Mesothelial cell of epicardium (in vitro differentiated cells): ENCODE measurements around the gene FAM3C. TPM values are rescaled to one million over a fixed set of nuclear protein-coding genes. Genes with fewer than 3 reads are reported as not detected.

ENCODE experiments used
- DNase-seq, 2 experiments: peaks; one replicate each; pipeline ENCODE4 v3.0.0; 2021; ENCODE audit warnings: low spot score in 2 of 2; ENCODE audit not compliant: unreplicated experiment in 2 of 2
- H3K27ac Mint-ChIP-seq: 2 replicates; pipeline ENCODE4 v1.8.0; 2021; ENCODE audit warnings: mixed read lengths
- H3K27me3 Mint-ChIP-seq: 2 replicates; pipeline ENCODE4 v1.8.0; 2021; ENCODE audit warnings: low read depth, mixed read lengths
- H3K36me3 Mint-ChIP-seq: 2 replicates; pipeline ENCODE4 v1.8.0; 2021; ENCODE audit warnings: mixed read lengths
- H3K4me1 Mint-ChIP-seq: 2 replicates; pipeline ENCODE4 v1.8.0; 2021; ENCODE audit warnings: mixed read lengths
- H3K4me3 Mint-ChIP-seq: 2 replicates; pipeline ENCODE4 v1.8.0; 2021; ENCODE audit warnings: mild to moderate bottlenecking, moderate library complexity, mixed read lengths
- H3K9me3 Mint-ChIP-seq: 2 replicates; pipeline ENCODE4 v1.8.0; 2021; ENCODE audit warnings: mixed read lengths
- CTCF ChIP-seq: fragments of 200-600 bp; sonication (generic); IDR thresholded peaks from one replicate; pipeline ENCODE4 v1.5.0; 2021; ENCODE audit warnings: antibody characterized with exemption; ENCODE audit not compliant: unreplicated experiment
- total RNA-seq: library from RNA; stranded (reverse); gene quantifications from 3 replicates; pipeline ENCODE4 v1.2.1, GENCODE V29; 2021

Gene FAM3C
- total RNA-seq, 1 donor from 2014 or later: 78.2 TPM

GRCh38 chr7:121373177-121373576, 22.9 kb downstream of the FAM3C start:
- no peak overlapping the region for H3K4me3 Mint-ChIP-seq
- H3K4me1 Mint-ChIP-seq: peaks cover 37% of the 10 kb centered on the region
- H3K27ac Mint-ChIP-seq: peak overlapping the region; percentile 15
- H3K9me3 Mint-ChIP-seq: no peaks in the 10 kb centered on the region
- H3K36me3 Mint-ChIP-seq: peaks cover 30% of the 10 kb centered on the region
- H3K27me3 Mint-ChIP-seq: no peaks in the 10 kb centered on the region
- peak; percentile 55 for TF ChIP-seq CTCF
- DNase-seq: no peak

- DNase-seq: no peak
- no peak for TF ChIP-seq CTCF
- Mint-ChIP-seq H3K9me3 (no peaks in the 10 kb centered on the region), H3K4me3 (no peak overlapping the region), H3K27ac (peak overlapping the region; percentile 68), H3K36me3 (peaks cover 26% of the 10 kb centered on the region), H3K27me3 (no peaks in the 10 kb centered on the region), H3K4me1 (peaks cover 39% of the 10 kb centered on the region)
Observed at GRCh38 chr7:121372376-121373010, 23.6 kb downstream of the FAM3C start.

- no peak overlapping the region for H3K4me3 Mint-ChIP-seq
- peaks cover 25% of the 10 kb centered on the region for H3K36me3 Mint-ChIP-seq
- no peaks in the 10 kb centered on the region for H3K9me3 Mint-ChIP-seq
- no peak for TF ChIP-seq CTCF
- DNase-seq: no peak
- H3K27me3 Mint-ChIP-seq: no peaks in the 10 kb centered on the region
- peak overlapping the region; percentile 17 for H3K27ac Mint-ChIP-seq
- H3K4me1 Mint-ChIP-seq: peaks cover 42% of the 10 kb centered on the region
Observed at GRCh38 chr7:121371883-121372282, 24.2 kb downstream of the FAM3C start.

- Mint-ChIP-seq H3K27me3 (no peaks in the 10 kb centered on the region), H3K9me3 (no peaks in the 10 kb centered on the region), H3K4me1 (peaks cover 45% of the 10 kb centered on the region), H3K36me3 (peaks cover 25% of the 10 kb centered on the region), H3K27ac (peak overlapping the region; percentile 31), H3K4me3 (no peak overlapping the region)
- no peak for TF ChIP-seq CTCF
- DNase-seq: no peak
Observed at GRCh38 chr7:121371367-121371766, 24.7 kb downstream of the FAM3C start.

GRCh38 chr7:121369462-121369861, 26.6 kb downstream of the FAM3C start:
- Mint-ChIP-seq H3K4me1 (peaks cover 46% of the 10 kb centered on the region), H3K4me3 (no peak overlapping the region), H3K9me3 (no peaks in the 10 kb centered on the region), H3K36me3 (peaks cover 16% of the 10 kb centered on the region), H3K27ac (peak overlapping the region; percentile 73), H3K27me3 (no peaks in the 10 kb centered on the region)
- no peak for DNase-seq
- no peak for TF ChIP-seq CTCF
